HEK293 (cell line): ENCODE results near the gene CDYL2.

Experiments used
- CTCF ChIA-PET: fragments of 350-600 bp; formaldehyde crosslinking; extraction: SDS; loops from one replicate; lab custom pipeline; 2021; ENCODE audit warnings: antibody characterized with exemption; lab: Yijun Ruan, JAX
- POLR2A ChIA-PET: fragments of 300-600 bp; formaldehyde crosslinking; extraction: SDS; loops from one replicate; lab custom pipeline; 2020; ENCODE audit warnings: antibody characterized with exemption, inconsistent platforms; lab: Yijun Ruan, JAX
- H3K27ac ChIP-seq: fragments of 200-500 bp; sonication (Bioruptor generic); 2 replicates; pipeline ENCODE4 v1.5.1; 2014; ENCODE audit warnings: low read depth, low read length, control low read depth, inconsistent platforms; ENCODE audit errors: extremely low read depth
- H3K36me3 ChIP-seq, 2 experiments: fragments of 200-500 bp in 1 of 2; sonication (Bioruptor generic) in 1 of 2; 1 replicate in 1 of 2; 2 replicates in 1 of 2; pipeline ENCODE4 v1.5.1; 2014 to 2017; ENCODE audit warnings: inconsistent platforms in 2 of 2, low read length in 2 of 2; ENCODE audit not compliant: control insufficient read depth in 2 of 2, insufficient read depth in 1 of 2
- H3K4me1 ChIP-seq: fragments of 200-500 bp; sonication (Bioruptor generic); 2 replicates; pipeline ENCODE4 v1.5.1; 2014; ENCODE audit warnings: mild to moderate bottlenecking, low read length, inconsistent platforms; ENCODE audit not compliant: control insufficient read depth, insufficient read depth
- H3K4me3 ChIP-seq: 2 replicates; pipeline ENCODE4 v1.5.1; 2011; ENCODE audit warnings: low read depth, mild to moderate bottlenecking, control low read depth, low read length, moderate library complexity
- H3K9me3 ChIP-seq: fragments of 200-500 bp; sonication (Bioruptor generic); 2 replicates; pipeline ENCODE4 v1.5.1; 2014; ENCODE audit warnings: low read depth, low read length, inconsistent platforms; ENCODE audit not compliant: control insufficient read depth, insufficient read depth
- FEZF1 ChIP-seq: fragments of 450-650 bp; formaldehyde crosslinking; IDR thresholded peaks from 2 replicates; pipeline ENCODE4 v1.5.1; 2016; ENCODE audit warnings: missing biosample characterization, missing genetic modification characterization
- GLIS1 ChIP-seq: fragments of 450-650 bp; formaldehyde crosslinking; IDR thresholded peaks from 2 replicates; pipeline ENCODE4 v1.5.1; 2016; ENCODE audit warnings: missing biosample characterization, missing genetic modification characterization
- HOXC10 ChIP-seq: sonication (generic); formaldehyde crosslinking; IDR thresholded peaks from 2 replicates; pipeline ENCODE4 v1.8.1; 2023; ENCODE audit warnings: mild to moderate bottlenecking, missing genetic modification reagents
- INSM2 ChIP-seq: fragments of 450-650 bp; formaldehyde crosslinking; IDR thresholded peaks from 2 replicates; pipeline ENCODE4 v1.5.1; 2016; ENCODE audit warnings: missing biosample characterization, missing genetic modification characterization
- KLF9 ChIP-seq: fragments of 450-650 bp; formaldehyde crosslinking; IDR thresholded peaks from 2 replicates; pipeline ENCODE4 v1.5.1; 2016; ENCODE audit warnings: missing biosample characterization, missing genetic modification characterization, low read depth
- PRDM4 ChIP-seq: fragments of 450-650 bp; formaldehyde crosslinking; IDR thresholded peaks from 2 replicates; pipeline ENCODE4 v1.5.1; 2017; ENCODE audit warnings: missing biosample characterization, missing genetic modification characterization
- RBAK ChIP-seq: fragments of 450-650 bp; formaldehyde crosslinking; IDR thresholded peaks from 2 replicates; pipeline ENCODE4 v1.5.1; 2016; ENCODE audit warnings: missing biosample characterization, missing genetic modification characterization
- ZBTB10 ChIP-seq: fragments of 450-650 bp; formaldehyde crosslinking; IDR thresholded peaks from 2 replicates; pipeline ENCODE4 v1.5.1; 2016; ENCODE audit warnings: missing biosample characterization, missing genetic modification characterization
- ZIC2 ChIP-seq: fragments of 450-650 bp; formaldehyde crosslinking; IDR thresholded peaks from 2 replicates; pipeline ENCODE4 v1.5.1; 2016; ENCODE audit warnings: missing biosample characterization, missing genetic modification characterization
- ZNF157 ChIP-seq: fragments of 450-650 bp; formaldehyde crosslinking; IDR thresholded peaks from 2 replicates; pipeline ENCODE4 v1.5.1; 2016; ENCODE audit warnings: missing biosample characterization, missing genetic modification characterization
- ZNF274 ChIP-seq, 2 experiments: fragments of 200-500 bp in 1 of 2; fragments of 450-650 bp in 1 of 2; sonication (Bioruptor generic) in 1 of 2; formaldehyde crosslinking in 1 of 2; IDR thresholded peaks; 2 replicates each; pipeline versions ENCODE4 v1.5.1 to v1.6.1; 2014 to 2016; ENCODE audit warnings: borderline replicate concordance in 1 of 2, inconsistent platforms in 1 of 2, low read length in 1 of 2, missing biosample characterization in 1 of 2, missing genetic modification characterization in 1 of 2
- ZNF362 ChIP-seq: fragments of 450-650 bp; formaldehyde crosslinking; IDR thresholded peaks from 2 replicates; pipeline ENCODE4 v1.5.1; 2016; ENCODE audit warnings: missing biosample characterization, missing genetic modification characterization
- ZNF416 ChIP-seq: fragments of 450-650 bp; formaldehyde crosslinking; IDR thresholded peaks from 2 replicates; pipeline ENCODE4 v1.5.1; 2016; ENCODE audit warnings: missing biosample characterization, missing genetic modification characterization
- ZNF423 ChIP-seq: fragments of 450-650 bp; formaldehyde crosslinking; IDR thresholded peaks from 2 replicates; pipeline ENCODE4 v1.5.1; 2016; ENCODE audit warnings: missing biosample characterization, missing genetic modification characterization
- ZNF488 ChIP-seq: fragments of 450-650 bp; formaldehyde crosslinking; IDR thresholded peaks from 2 replicates; pipeline ENCODE4 v1.5.1; 2016; ENCODE audit warnings: missing biosample characterization, missing genetic modification characterization
- ZNF501 ChIP-seq: fragments of 450-650 bp; formaldehyde crosslinking; IDR thresholded peaks from 2 replicates; pipeline ENCODE4 v1.5.1; 2016; ENCODE audit warnings: missing biosample characterization, missing genetic modification characterization
- ZNF510 ChIP-seq: fragments of 450-650 bp; formaldehyde crosslinking; IDR thresholded peaks from 2 replicates; pipeline ENCODE4 v1.5.1; 2018; ENCODE audit warnings: mild to moderate bottlenecking, missing genetic modification characterization, missing biosample characterization; ENCODE audit not compliant: insufficient replicate concordance
- ZNF548 ChIP-seq: fragments of 450-650 bp; formaldehyde crosslinking; IDR thresholded peaks from 2 replicates; pipeline ENCODE4 v1.5.1; 2016; ENCODE audit warnings: missing biosample characterization, missing genetic modification characterization
- ZNF585B ChIP-seq: fragments of 450-650 bp; formaldehyde crosslinking; IDR thresholded peaks from 2 replicates; pipeline ENCODE4 v1.5.1; 2016; ENCODE audit warnings: missing biosample characterization, missing genetic modification characterization
- ZNF658 ChIP-seq: fragments of 450-650 bp; formaldehyde crosslinking; IDR thresholded peaks from 2 replicates; pipeline ENCODE4; 2016; ENCODE audit warnings: missing biosample characterization, missing genetic modification characterization
- ZNF704 ChIP-seq: fragments of 450-650 bp; formaldehyde crosslinking; IDR thresholded peaks from 2 replicates; pipeline ENCODE4 v1.5.1; 2016; ENCODE audit warnings: missing biosample characterization, missing genetic modification characterization

CDYL2 gene

GRCh38 chr16:80827007-80827406 is 22.6 kb upstream of the CDYL2 start:
- H3K36me3 ChIP-seq, result no peaks in the 10 kb centered on the region
- H3K4me1 ChIP-seq, result no peaks in the 10 kb centered on the region
- H3K27ac ChIP-seq, result no peak overlapping the region
- no peak overlapping the region for H3K4me3 ChIP-seq
- no peaks in the 10 kb centered on the region for H3K9me3 ChIP-seq
- ChIA-PET CTCF (interaction anchor here (5.0 kb wide), 1 partner anchor 301 kb away, joined by 113 read pairs; no protein-coding TSS in a partner anchor), POLR2A (interaction anchor here (1.0 kb wide), 1 partner anchor 300 kb away, joined by 3 read pairs; no protein-coding TSS in a partner anchor)
- TF ChIP-seq ZNF488 (tag by site-specific recombination), result no peak
- no peak for TF ChIP-seq ZNF658 (tag by site-specific recombination)
- no peak for TF ChIP-seq RBAK
- no peak for TF ChIP-seq ZNF510
- TF ChIP-seq ZNF501 (tag by site-specific recombination), result no peak
- TF ChIP-seq ZNF548 (tag by site-specific recombination), result no peak
- TF ChIP-seq ZNF423 (tag by site-specific recombination), result no peak
- TF ChIP-seq ZNF416 (tag by site-specific recombination), result no peak
- no peak for TF ChIP-seq ZNF362 (tag by site-specific recombination)
- no peak for TF ChIP-seq FEZF1 (tag by site-specific recombination)
- TF ChIP-seq ZNF157 (tag by site-specific recombination), result no peak
- TF ChIP-seq ZNF704 (tag by site-specific recombination), result no peak

- H3K9me3 ChIP-seq, result no peaks in the 10 kb centered on the region
- POLR2A ChIA-PET, result no interaction called here
- TF ChIP-seq GLIS1, result no peak
- TF ChIP-seq ZNF274 (IDR thresholded peaks at IDR 0.05; ENCODE audit: low read length), result no peak
- no peak for TF ChIP-seq ZNF274 (tag by site-specific recombination; IDR thresholded peaks at IDR 0.05; ENCODE audit: borderline replicate concordance)
- TF ChIP-seq ZNF585B (tag by site-specific recombination), result no peak
- TF ChIP-seq KLF9 (tag by site-specific recombination), result no peak
- no peak for TF ChIP-seq HOXC10
- TF ChIP-seq PRDM4 (tag by site-specific recombination), result no peak
- no peak for TF ChIP-seq INSM2 (tag by site-specific recombination)
- no peak for TF ChIP-seq ZBTB10 (tag by site-specific recombination)
- no peak for TF ChIP-seq FEZF1 (tag by site-specific recombination)
- no peak for TF ChIP-seq ZIC2
- TF ChIP-seq, all 188 proteins: peak for 0
- CTCF ChIA-PET, result interaction anchor here (0.7 to 5.0 kb wide), 16 partner anchors 9 to 610 kb away, joined by 3 to 113 read pairs (median 4); no protein-coding TSS in a partner anchor
- Histone ChIP-seq H3K4me3 (no peak overlapping the region), H3K36me3 (no peaks in the 10 kb centered on the region), H3K27ac (no peak overlapping the region), H3K4me1 (no peaks in the 10 kb centered on the region)
Observed at GRCh38 chr16:80825365-80825758, 21.0 kb upstream of the CDYL2 start.
